SK-MEL-5 (cell line): Measurements from ENCODE around the gene CCL3. TPM values are rescaled to one million over a fixed set of nuclear protein-coding genes. Genes with fewer than 3 reads are reported as not detected.
"Not testable (repeated sequence)": the region's sequence is repeated elsewhere in the genome, so short reads cannot be mapped to it uniquely, and the experiment has no call there.

Source experiments
- DNase-seq: peaks from one replicate; pipeline ENCODE4 v3.0.0-alpha.2; 2016; ENCODE audit warnings: low read depth, low spot score
- in situ Hi-C: cut with HindIII; loops from 2 replicates; pipeline ENCODE4 v1.10.0; 2016; ENCODE audit warnings: low sequenced_read_pairs, high pct_unique_total_duplicates, low pct_unique_long_range_greater_than_20kb
- total RNA-seq: library from RNA; depleted of rRNA; stranded (reverse); fragments of >200 nt; shearing (Covaris generic); gene quantifications from 2 replicates; pipeline ENCODE4 v1.2.3, GENCODE V29; 2014

Gene CCL3
- total RNA-seq, 1 experiment from 2014 or later = 0.26 TPM

- DNase-seq = no peak
- in situ Hi-C loops = no loop called here
These were observed 4.3 kb upstream of the CCL3 start for GRCh38 chr17:36094232-36094631.

- DNase-seq, in situ Hi-C loops: not testable (repeated sequence)
These were observed 2.8 kb upstream of the CCL3 start for GRCh38 chr17:36092715-36093114.

GRCh38 chr17:36092230-36092629 lies 2.3 kb upstream of the CCL3 start:
- in situ Hi-C loops = no loop called here

GRCh38 chr17:36089339-36089865 lies 541 bp downstream of the CCL3 start:
- in situ Hi-C loops = no loop called here
- DNase-seq = no peak

More at GRCh38 chr17:36092230-36092629, 2.3 kb upstream of the CCL3 start:
- DNase-seq = no peak

- no peak for DNase-seq
- in situ Hi-C loops = no loop called here
These were observed 1.1 kb downstream of the CCL3 start for GRCh38 chr17:36088670-36089338.

GRCh38 chr17:36087897-36088572 lies 1.9 kb downstream of the CCL3 start:
- in situ Hi-C loops, DNase-seq: not testable (repeated sequence)

GRCh38 chr17:36087471-36087870 lies 2.5 kb downstream of the CCL3 start:
- DNase-seq, in situ Hi-C loops: not testable (repeated sequence)

GRCh38 chr17:36086791-36087190 lies 3.2 kb downstream of the CCL3 start:
- in situ Hi-C loops = no loop called here
- DNase-seq = no peak

- DNase-seq = peak; percentile 8
- in situ Hi-C loops = no loop called here
These were observed 4.2 kb downstream of the CCL3 start for GRCh38 chr17:36085765-36086164.

- DNase-seq, in situ Hi-C loops: not testable (repeated sequence)
These were observed 6.3 kb downstream of the CCL3 start for GRCh38 chr17:36083691-36084090.

- DNase-seq, in situ Hi-C loops: not testable (repeated sequence)
These were observed 7.3 kb downstream of the CCL3 start for GRCh38 chr17:36082482-36083120.

- DNase-seq, in situ Hi-C loops: not testable (repeated sequence)
These were observed 8.1 kb downstream of the CCL3 start for GRCh38 chr17:36081681-36082471.

- in situ Hi-C loops = no loop called here
- no peak for DNase-seq
These were observed 15.6 kb downstream of the CCL3 start for GRCh38 chr17:36074365-36074764.

- in situ Hi-C loops = no loop called here
- DNase-seq = peak; percentile 84
These were observed 17.4 kb downstream of the CCL3 start for GRCh38 chr17:36072431-36073121.

GRCh38 chr17:36071751-36072150 lies 18.2 kb downstream of the CCL3 start:
- DNase-seq = no peak
- in situ Hi-C loops = no loop called here

- in situ Hi-C loops = no loop called here
- DNase-seq = no peak
These were observed 19.5 kb downstream of the CCL3 start for GRCh38 chr17:36070427-36070826.

- no peak for DNase-seq
- in situ Hi-C loops = no loop called here
These were observed 20.8 kb downstream of the CCL3 start for GRCh38 chr17:36069136-36069535.
